Skeletal muscle satellite cell (primary cell): ENCODE results near the gene MBD4.

Experiments
- H3K27me3 ChIP-seq: 2 replicates; pipeline ENCODE4 v1.7.0; 2013; ENCODE audit warnings: low read length; ENCODE audit not compliant: control insufficient read depth, insufficient read depth
- H3K36me3 ChIP-seq: 2 replicates; pipeline ENCODE4 v1.7.0; 2013; ENCODE audit warnings: mild to moderate bottlenecking, control low read depth, low read length; ENCODE audit not compliant: insufficient read depth
- H3K4me1 ChIP-seq: 2 replicates; pipeline ENCODE4 v1.7.0; 2013; ENCODE audit warnings: low read length; ENCODE audit not compliant: control insufficient read depth, insufficient read depth
- H3K4me2 ChIP-seq: 2 replicates; pipeline ENCODE4 v1.7.0; 2013; ENCODE audit warnings: mild to moderate bottlenecking, low read length
- H3K4me3 ChIP-seq: 2 replicates; pipeline ENCODE4 v1.7.0; 2013; ENCODE audit warnings: low read length
- H3K9ac ChIP-seq: 2 replicates; pipeline ENCODE4 v1.7.0; 2013; ENCODE audit warnings: mild to moderate bottlenecking, low read depth, low read length, moderate library complexity
- H3K9me3 ChIP-seq: replicated peaks from 2 replicates; pipeline ENCODE4 v1.7.0; 2013; ENCODE audit warnings: mild to moderate bottlenecking, control low read depth, low read length

MBD4 gene

DNA sequence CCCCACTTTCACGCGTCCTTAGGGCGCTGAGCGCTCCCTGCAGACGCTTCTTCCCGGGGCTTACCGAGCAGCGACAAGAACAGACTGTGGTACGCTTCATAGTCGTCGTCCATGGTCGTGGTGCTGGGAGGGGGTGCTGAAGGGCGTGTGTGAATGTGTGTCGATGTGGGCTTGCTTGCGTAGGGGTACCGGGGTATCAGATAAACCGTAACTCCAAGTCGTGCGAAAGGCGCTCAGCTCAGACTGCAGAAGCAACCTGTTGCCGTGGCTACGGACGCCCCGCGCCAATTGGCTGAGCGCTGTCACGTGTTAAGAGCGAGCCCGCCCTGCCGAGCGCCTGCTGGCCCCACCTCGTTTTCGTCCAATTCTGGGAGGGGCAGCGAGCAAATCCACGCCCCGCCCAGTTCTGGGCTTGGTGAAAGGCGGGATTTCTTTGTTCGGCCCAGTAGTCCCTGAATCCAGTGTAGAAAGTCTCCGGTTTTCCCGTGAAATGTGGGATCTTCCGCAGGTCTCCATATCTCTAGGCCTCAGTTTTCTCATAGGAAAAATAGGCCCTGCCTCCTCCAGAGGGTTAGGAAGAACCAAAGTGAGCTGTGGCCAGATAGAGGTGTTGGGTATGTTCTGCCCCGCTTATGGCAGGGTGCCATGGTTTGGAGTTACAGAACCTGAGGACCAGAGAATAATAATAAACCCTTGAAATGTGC, 11.2 kb downstream of the MBD4 start, which contains the start of gene EFCAB12:
EFCAB12 (minus strand) TSS at position 261 of the 704 bp plus-strand sequence; CDS start at position 113, 148 bp downstream.
- peak within 1 kb of the TSS; percentile 90 for H3K4me2 ChIP-seq
- peak within 1 kb of the TSS; percentile 48 for H3K9ac ChIP-seq
- peaks cover 12% of the 10 kb centered on the region for H3K4me1 ChIP-seq
- peak within 1 kb of the TSS; percentile 69 for H3K4me3 ChIP-seq
- no peaks in the 10 kb centered on the region for H3K9me3 ChIP-seq
- peaks cover 23% of the 10 kb centered on the region for H3K36me3 ChIP-seq
- peaks cover 6% of the 10 kb centered on the region for H3K27me3 ChIP-seq

DNA sequence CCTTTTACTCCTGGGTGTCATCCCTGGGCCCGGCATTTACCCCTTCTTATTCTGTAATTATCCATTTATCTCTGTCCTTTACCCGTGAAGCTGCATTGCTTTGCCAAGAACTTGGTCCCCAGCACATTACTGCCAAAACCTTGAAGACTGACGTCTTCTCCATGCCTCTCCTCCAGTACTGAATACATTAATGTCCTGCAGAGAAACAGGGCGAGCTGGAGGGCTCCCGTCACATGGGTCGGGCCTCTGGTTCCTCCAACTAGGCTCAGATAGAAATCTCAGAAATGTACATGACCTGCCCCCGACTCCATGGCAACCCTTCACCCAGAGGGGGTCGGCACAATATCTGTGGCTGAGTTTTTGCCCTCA, 11.8 kb downstream of the MBD4 start:
- H3K27me3 ChIP-seq: peaks cover 6% of the 10 kb centered on the region
- H3K4me2 ChIP-seq: peak overlapping the region; percentile 90
- H3K9ac ChIP-seq: peak overlapping the region; percentile 4
- no peaks in the 10 kb centered on the region for H3K9me3 ChIP-seq
- H3K36me3 ChIP-seq: peaks cover 19% of the 10 kb centered on the region
- peaks cover 12% of the 10 kb centered on the region for H3K4me1 ChIP-seq
- H3K4me3 ChIP-seq: peak overlapping the region; percentile 69

DNA sequence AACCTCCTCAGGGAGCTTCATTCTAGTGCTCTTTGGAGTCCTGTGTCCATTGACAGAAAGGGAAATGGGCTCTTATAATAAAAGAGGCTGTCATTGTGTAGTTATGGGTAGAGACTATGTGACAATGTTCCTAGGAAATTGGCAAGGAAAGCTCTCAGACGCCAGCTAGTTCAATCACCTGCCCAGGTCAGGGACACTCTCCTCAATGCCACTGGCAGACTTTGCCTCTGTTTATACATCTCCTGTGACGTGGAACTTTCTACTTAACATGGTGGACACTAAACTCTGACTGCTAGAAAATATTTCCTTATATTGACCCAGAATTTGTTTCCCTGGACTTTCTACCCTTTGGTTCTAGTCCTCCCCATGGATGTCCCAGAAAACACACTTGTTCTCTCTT, 14.1 kb downstream of the MBD4 start:
- Histone ChIP-seq H3K27me3 (peaks cover 6% of the 10 kb centered on the region), H3K9me3 (no peaks in the 10 kb centered on the region), H3K4me3 (no peak overlapping the region), H3K36me3 (peaks cover 1% of the 10 kb centered on the region), H3K9ac (no peak overlapping the region), H3K4me2 (no peak overlapping the region), H3K4me1 (peaks cover 12% of the 10 kb centered on the region)

DNA sequence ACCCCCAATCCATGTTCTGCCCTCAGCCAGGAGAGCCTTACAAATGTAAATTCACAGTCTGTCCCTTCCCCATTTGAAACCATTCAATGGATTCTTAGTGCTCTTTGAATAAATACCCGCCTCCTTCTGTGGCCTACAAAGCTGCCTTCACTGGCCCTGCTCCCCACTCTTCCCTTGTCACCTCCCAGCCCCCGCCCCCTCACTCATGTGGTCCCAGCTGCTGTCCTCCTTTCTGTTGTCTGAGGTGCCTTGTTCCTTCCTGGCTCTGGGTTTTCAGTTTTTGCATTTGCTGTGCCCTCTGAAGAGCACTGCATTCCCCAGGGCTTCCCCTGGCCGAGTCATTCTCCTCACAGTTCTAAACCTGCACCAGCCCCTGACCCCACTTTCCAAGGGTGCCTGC, 14.5 kb downstream of the MBD4 start:
- H3K27me3 ChIP-seq: peaks cover 6% of the 10 kb centered on the region
- H3K9ac ChIP-seq: no peak overlapping the region
- H3K36me3 ChIP-seq: no peaks in the 10 kb centered on the region
- no peaks in the 10 kb centered on the region for H3K9me3 ChIP-seq
- H3K4me1 ChIP-seq: peaks cover 12% of the 10 kb centered on the region
- H3K4me2 ChIP-seq: no peak overlapping the region
- no peak overlapping the region for H3K4me3 ChIP-seq

DNA sequence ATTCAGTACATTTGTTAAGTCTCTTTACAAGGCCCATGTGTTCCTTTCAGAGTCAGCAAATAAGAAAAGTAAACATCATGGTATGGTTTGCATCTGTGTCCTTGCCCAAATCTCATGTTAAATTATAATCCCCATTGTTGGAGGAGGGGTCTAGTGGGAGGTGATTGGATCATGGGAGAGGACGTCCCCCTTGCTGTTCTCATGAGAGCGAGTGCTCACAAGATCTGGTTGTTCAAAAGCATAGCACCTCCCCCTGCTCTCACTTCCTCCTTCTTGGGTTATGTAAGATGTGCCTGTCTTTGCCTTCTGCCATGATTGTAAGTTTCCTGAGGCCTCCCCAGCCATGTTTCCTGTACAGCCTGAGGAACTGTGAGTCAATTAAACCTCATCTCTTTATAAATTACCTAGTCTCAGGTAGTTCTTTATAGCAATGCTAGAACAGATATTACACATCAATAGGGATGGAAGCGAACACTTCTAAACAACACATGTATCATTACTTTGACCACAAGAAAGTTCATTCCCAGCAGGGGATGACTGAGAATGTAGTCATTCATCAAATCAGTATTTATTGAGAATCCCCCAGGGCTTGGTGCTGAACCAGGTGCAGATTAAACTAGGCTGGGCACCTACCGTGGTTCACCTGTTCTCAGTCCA, 15.4 kb downstream of the MBD4 start:
- H3K27me3 ChIP-seq: peaks cover 6% of the 10 kb centered on the region
- no peaks in the 10 kb centered on the region for H3K36me3 ChIP-seq
- no peaks in the 10 kb centered on the region for H3K9me3 ChIP-seq
- H3K4me3 ChIP-seq: no peak overlapping the region
- no peak overlapping the region for H3K9ac ChIP-seq
- peaks cover 12% of the 10 kb centered on the region for H3K4me1 ChIP-seq
- no peak overlapping the region for H3K4me2 ChIP-seq

DNA sequence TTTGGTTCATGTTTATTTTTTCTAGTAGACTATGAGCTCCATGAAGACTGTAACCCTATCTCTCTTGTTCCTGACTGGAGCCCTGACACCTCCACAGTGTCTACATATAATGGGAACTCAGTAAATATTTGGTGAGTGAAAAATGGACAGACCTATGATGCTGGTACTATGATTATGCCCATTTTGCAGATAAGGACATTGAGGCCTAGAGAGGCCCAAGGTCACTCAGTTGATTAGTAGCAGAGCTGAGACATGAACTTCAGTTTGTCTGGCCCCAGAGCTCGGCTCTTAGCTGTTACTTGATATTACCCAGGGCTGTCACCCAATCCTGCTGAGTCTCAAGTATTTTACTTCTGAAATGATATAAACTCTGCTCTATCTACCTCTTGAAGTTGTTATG, 16.9 kb downstream of the MBD4 start:
- Histone ChIP-seq H3K4me1 (peaks cover 2% of the 10 kb centered on the region), H3K4me2 (no peak overlapping the region), H3K27me3 (peaks cover 4% of the 10 kb centered on the region), H3K36me3 (no peaks in the 10 kb centered on the region), H3K9me3 (no peaks in the 10 kb centered on the region), H3K4me3 (no peak overlapping the region), H3K9ac (no peak overlapping the region)

DNA sequence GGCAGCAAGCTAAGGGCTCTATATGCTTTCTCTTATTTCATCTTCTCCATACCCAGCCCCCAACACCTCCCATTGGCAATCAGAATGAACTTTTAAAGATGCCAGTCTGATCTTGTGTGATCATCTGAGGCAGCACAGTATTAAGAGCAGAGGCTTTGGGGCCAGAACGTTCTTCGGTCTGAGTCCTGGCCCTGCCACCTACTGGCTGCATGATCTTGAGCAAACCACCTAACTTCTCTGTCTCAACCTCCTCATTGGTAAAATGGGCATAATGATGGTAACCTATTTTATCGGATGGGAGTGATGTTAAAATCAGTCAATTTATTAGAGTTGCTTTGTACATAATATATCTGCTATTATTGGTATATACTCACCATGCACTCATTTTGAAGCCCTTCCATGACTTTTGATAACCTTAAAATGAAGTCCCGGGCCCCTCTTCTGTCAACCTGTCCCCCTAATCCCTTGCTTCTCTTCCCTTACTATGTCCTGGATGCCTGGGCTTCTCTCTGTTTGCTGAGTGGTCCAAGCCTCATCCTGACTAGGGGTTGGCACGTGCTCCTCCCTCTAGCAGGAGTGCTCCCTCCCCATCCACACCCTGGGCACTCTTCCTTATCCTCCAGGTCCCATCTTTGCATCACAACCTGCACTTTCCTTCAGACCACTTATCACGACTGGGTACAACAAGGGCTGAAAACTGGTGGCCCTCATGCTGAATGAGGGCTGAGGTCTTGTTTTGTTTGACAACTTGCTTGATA, 17.6 kb downstream of the MBD4 start:
- Histone ChIP-seq H3K27me3 (no peaks in the 10 kb centered on the region), H3K9ac (no peak overlapping the region), H3K4me2 (no peak overlapping the region), H3K4me1 (no peaks in the 10 kb centered on the region), H3K36me3 (no peaks in the 10 kb centered on the region), H3K4me3 (no peak overlapping the region), H3K9me3 (no peaks in the 10 kb centered on the region)

DNA sequence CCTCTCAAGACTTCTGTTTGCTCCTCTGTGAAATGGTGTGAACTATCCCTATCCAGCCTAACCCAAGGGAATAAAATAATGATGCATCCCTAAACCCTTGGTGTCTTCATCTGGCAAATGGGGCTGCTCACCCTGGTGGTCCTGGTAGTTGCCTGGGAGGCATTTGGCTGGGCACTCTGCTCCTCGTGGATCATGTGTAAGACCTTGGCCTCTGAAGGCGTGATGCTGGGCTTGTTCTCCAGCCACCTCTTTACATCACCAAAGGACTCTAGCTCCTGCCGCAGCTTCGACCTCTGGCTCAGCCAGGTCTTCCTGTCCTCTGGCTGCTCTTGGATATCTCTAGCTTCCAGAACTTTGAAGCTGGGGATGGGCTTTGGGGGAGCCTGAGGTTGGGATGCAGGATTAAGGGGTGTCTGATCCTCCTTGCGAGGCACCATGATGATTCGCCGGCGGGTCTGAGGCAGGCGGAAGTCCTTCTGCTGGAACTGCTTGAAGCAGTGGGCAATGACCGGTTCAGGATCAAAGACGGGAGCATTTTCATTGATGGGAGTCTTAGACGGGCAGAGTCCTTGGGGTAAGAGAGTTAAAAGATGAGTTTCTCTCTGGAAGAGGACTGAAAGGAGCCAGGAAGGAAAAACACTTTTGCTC, 18.4 kb downstream of the MBD4 start:
- Histone ChIP-seq H3K4me2 (no peak overlapping the region), H3K9ac (no peak overlapping the region), H3K4me3 (no peak overlapping the region), H3K4me1 (no peaks in the 10 kb centered on the region), H3K36me3 (no peaks in the 10 kb centered on the region), H3K27me3 (no peaks in the 10 kb centered on the region), H3K9me3 (no peaks in the 10 kb centered on the region)

DNA sequence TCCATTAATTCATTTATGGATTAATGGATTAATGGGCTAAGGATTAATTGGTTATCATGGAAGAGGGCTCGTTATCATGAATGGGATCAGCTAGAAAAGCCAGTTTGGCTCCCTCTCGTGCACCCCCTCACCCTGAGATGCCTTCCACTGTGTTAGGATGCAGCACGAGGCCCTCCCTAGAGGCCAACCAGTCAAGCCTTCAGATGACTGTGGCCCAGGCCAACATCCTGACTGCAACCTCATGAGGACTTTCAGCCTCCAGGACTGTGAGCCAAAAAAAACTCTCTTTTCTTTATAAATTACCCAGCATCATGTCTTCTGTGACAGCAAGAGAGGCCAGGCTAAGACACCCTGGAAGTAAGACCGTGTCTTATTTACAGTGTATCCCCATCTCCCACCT, 20.3 kb downstream of the MBD4 start:
- peaks cover 10% of the 10 kb centered on the region for H3K27me3 ChIP-seq
- H3K9ac ChIP-seq: no peak overlapping the region
- no peak overlapping the region for H3K4me3 ChIP-seq
- H3K36me3 ChIP-seq: no peaks in the 10 kb centered on the region
- H3K9me3 ChIP-seq: no peaks in the 10 kb centered on the region
- no peak overlapping the region for H3K4me2 ChIP-seq
- no peaks in the 10 kb centered on the region for H3K4me1 ChIP-seq

DNA sequence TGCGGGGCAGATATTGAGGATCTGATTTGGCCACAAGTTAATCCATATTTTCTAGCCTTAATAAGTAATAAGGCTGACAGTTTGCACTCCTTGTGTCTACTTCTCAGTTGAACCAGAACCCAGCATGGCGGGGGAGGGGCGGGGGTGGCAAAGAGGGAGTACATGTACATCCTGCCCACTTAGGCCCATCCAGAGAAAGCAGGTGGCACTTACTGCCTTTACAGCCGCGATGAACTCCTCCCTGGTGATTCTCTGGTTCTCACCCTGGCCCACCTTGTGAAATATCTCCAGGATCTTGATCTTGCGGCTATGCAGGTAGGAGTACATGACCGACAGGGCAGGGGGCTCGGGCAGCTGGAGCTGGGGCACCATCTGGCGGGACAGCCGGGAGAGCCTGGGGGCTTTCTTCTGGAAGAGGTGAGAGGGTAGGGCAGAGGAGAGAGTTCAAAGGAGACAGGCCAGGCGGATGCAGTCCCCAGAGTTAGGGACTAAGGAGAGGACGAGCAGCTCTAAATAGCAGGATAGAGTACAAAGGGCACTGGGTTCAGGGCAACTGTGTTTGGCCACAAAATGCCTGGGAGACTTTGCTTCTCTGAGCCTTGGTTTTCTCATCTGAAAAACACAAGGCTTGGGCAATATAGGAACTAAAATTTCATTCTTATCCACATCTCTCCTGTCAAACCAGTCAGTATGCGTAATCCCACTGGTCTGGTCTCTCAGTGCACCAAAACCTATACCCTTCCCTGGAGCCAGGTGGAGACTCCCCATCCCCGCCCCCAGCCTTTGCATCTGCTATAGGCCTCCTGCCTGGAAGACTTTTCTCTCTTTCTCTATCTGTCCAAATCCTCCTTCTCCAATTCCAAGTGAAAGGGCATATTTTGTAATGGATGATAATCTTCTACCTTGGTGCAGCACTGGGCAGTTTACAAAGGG, 21.4 kb downstream of the MBD4 start:
- Histone ChIP-seq H3K9ac (no peak overlapping the region), H3K4me3 (no peak overlapping the region), H3K27me3 (peaks cover 10% of the 10 kb centered on the region), H3K36me3 (no peaks in the 10 kb centered on the region), H3K9me3 (no peaks in the 10 kb centered on the region), H3K4me1 (peaks cover 7% of the 10 kb centered on the region), H3K4me2 (no peak overlapping the region)
